Endothelial cell (in vitro differentiated cells): ENCODE measurements around the gene COQ10B. TPM values are rescaled to one million over a fixed set of nuclear protein-coding genes. Genes with fewer than 3 reads are reported as not detected.
A peak's percentile ranks its signal among the peaks of the same experiment; 100 is the strongest.

Source experiments
- DNase-seq: peaks from one replicate; pipeline ENCODE4 v3.0.0; 2021; ENCODE audit warnings: low spot score
- H3K27ac Mint-ChIP-seq: one replicate; pipeline ENCODE4 v1.8.0; 2021; ENCODE audit warnings: mixed read lengths, inconsistent platforms; ENCODE audit not compliant: unreplicated experiment
- H3K27me3 Mint-ChIP-seq: one replicate; pipeline ENCODE4 v1.8.0; 2021; ENCODE audit warnings: mild to moderate bottlenecking, moderate library complexity, mixed read lengths, inconsistent platforms; ENCODE audit not compliant: unreplicated experiment
- H3K36me3 Mint-ChIP-seq: one replicate; pipeline ENCODE4 v1.8.0; 2021; ENCODE audit warnings: mild to moderate bottlenecking, low read depth, mixed read lengths, inconsistent platforms; ENCODE audit not compliant: unreplicated experiment
- H3K4me1 Mint-ChIP-seq: one replicate; pipeline ENCODE4 v1.8.0; 2021; ENCODE audit warnings: mild to moderate bottlenecking, mixed read lengths, inconsistent platforms; ENCODE audit not compliant: unreplicated experiment
- H3K4me3 Mint-ChIP-seq: one replicate; pipeline ENCODE4 v1.8.0; 2021; ENCODE audit warnings: mild to moderate bottlenecking, mixed read lengths, inconsistent platforms; ENCODE audit not compliant: unreplicated experiment
- H3K9me3 Mint-ChIP-seq: one replicate; pipeline ENCODE4 v1.8.0; 2021; ENCODE audit warnings: mixed read lengths, inconsistent platforms; ENCODE audit not compliant: unreplicated experiment
- total RNA-seq: library from RNA; stranded (reverse); fragmentation: NEBNext Ultra II Directional; extraction: Animal tissue kit (Norgen Biotek cat#: 25700); gene quantifications from one replicate; pipeline ENCODE4 v1.2.1, GENCODE V29; 2021; ENCODE audit not compliant: unreplicated experiment
- TF ChIP-seq, protein P1 (sequence below): fragments of 200-600 bp; sonication (generic); IDR thresholded peaks from one replicate; pipeline ENCODE4 v1.5.0; 2021; ENCODE audit warnings: antibody characterized with exemption; ENCODE audit not compliant: unreplicated experiment

The COQ10B gene
- total RNA-seq, 1 donor from 2014 or later: 22.1 TPM

GRCh38 chr2:197486175-197486574, 32.8 kb downstream of the COQ10B start:
- TF ChIP-seq, protein P1, sequence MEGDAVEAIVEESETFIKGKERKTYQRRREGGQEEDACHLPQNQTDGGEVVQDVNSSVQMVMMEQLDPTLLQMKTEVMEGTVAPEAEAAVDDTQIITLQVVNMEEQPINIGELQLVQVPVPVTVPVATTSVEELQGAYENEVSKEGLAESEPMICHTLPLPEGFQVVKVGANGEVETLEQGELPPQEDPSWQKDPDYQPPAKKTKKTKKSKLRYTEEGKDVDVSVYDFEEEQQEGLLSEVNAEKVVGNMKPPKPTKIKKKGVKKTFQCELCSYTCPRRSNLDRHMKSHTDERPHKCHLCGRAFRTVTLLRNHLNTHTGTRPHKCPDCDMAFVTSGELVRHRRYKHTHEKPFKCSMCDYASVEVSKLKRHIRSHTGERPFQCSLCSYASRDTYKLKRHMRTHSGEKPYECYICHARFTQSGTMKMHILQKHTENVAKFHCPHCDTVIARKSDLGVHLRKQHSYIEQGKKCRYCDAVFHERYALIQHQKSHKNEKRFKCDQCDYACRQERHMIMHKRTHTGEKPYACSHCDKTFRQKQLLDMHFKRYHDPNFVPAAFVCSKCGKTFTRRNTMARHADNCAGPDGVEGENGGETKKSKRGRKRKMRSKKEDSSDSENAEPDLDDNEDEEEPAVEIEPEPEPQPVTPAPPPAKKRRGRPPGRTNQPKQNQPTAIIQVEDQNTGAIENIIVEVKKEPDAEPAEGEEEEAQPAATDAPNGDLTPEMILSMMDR: no peak
- no peaks in the 10 kb centered on the region for H3K4me1 Mint-ChIP-seq
- peaks cover 38% of the 10 kb centered on the region for H3K36me3 Mint-ChIP-seq
- peaks cover 2% of the 10 kb centered on the region for H3K27me3 Mint-ChIP-seq
- peak overlapping the region; percentile 78 for H3K4me3 Mint-ChIP-seq
- no peaks in the 10 kb centered on the region for H3K9me3 Mint-ChIP-seq
- no peak for DNase-seq
- no peak overlapping the region for H3K27ac Mint-ChIP-seq

DNA sequence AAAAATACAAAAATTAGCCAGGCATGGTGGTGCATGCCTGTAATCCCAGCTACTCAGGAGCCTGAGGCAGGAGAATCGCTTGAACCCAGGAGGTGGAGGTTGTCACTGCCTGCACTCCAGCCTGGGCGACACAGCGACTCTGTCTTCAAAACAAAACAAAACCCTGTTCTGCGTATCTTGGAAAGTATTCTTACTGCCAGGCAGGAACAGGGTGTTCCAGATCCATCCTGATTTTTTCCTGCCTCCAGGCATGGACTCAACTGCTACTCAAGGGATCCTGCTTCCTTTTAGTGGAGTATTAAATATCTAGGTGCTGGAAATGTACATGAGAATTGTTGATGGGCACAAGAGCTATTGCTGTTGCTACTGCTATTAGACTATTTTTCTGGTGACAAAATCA, 34.0 kb downstream of the COQ10B start:
- Mint-ChIP-seq H3K27ac (no peak overlapping the region), H3K36me3 (peaks cover 42% of the 10 kb centered on the region), H3K27me3 (peaks cover 2% of the 10 kb centered on the region), H3K4me3 (no peak overlapping the region), H3K4me1 (no peaks in the 10 kb centered on the region), H3K9me3 (no peaks in the 10 kb centered on the region)
- DNase-seq: no peak
- TF ChIP-seq, protein P1: no peak

DNA sequence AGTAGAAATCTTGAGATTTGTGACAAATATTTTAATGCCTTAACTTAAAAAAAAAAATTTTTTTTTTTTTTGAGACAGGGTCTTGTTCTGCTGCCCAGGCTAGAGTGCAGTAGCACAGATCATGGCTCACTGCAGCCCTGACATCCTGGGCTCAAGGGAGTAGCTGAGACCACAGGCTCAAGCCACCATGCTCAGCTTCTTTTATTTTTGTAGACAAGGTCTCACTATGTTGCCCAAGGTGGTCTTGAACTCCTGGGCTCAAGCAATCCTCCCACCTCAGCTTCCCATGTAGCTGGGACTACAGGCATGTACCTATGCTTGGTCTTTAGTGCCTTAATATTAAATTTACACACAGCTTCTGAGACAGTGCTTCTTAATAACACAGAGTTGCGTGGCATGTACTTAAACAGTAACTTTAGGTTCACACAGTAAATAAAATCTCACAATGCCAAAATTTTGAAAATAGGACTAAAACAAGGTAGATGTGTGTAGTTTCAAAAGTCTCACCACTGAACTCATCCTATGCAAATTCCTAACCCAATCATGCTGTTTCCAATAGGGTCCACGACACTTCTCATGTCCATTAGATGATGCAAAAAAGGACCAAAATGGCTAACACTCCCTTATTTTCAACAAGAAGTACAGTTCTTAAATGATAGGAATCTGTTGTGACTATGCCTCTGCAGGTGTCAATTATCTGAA, 42.2 kb downstream of the COQ10B start:
- Mint-ChIP-seq H3K36me3 (peaks cover 28% of the 10 kb centered on the region), H3K27me3 (peaks cover 9% of the 10 kb centered on the region), H3K4me1 (peaks cover 14% of the 10 kb centered on the region), H3K9me3 (no peaks in the 10 kb centered on the region), H3K4me3 (no peak overlapping the region), H3K27ac (no peak overlapping the region)
- TF ChIP-seq, protein P1: no peak
- DNase-seq: no peak

- H3K9me3 Mint-ChIP-seq: no peaks in the 10 kb centered on the region
- no peak overlapping the region for H3K27ac Mint-ChIP-seq
- peaks cover 9% of the 10 kb centered on the region for H3K27me3 Mint-ChIP-seq
- DNase-seq: no peak
- TF ChIP-seq, protein P1: no peak
- peaks cover 24% of the 10 kb centered on the region for H3K36me3 Mint-ChIP-seq
- peaks cover 20% of the 10 kb centered on the region for H3K4me1 Mint-ChIP-seq
- H3K4me3 Mint-ChIP-seq: peak overlapping the region; percentile 34
Observed at GRCh38 chr2:197496695-197497094, 43.3 kb downstream of the COQ10B start.

DNA sequence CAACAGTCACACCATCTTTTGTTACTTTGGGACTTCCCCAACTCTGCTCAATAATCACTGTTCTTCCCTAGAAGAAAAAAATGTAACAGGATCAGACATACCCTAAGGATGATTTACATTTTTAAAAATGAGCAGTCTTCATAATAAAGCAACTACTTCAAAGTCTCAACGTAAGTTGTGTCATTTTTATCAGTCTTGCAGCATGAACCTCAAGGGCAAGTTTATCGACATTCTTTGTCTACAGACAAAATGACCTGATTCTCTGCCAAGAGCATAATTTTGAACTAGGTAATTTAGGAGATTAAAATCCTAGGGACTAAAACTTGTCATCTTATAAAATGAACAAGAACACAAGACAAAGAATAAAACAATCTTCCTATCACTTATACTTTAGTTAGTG, 44.0 kb downstream of the COQ10B start:
- H3K4me1 Mint-ChIP-seq: peaks cover 26% of the 10 kb centered on the region

More for the DNA sequence above, 44.0 kb downstream of the COQ10B start:
- TF ChIP-seq, protein P1: no peak
- peaks cover 9% of the 10 kb centered on the region for H3K27me3 Mint-ChIP-seq
- no peak overlapping the region for H3K27ac Mint-ChIP-seq
- peaks cover 24% of the 10 kb centered on the region for H3K36me3 Mint-ChIP-seq
- H3K9me3 Mint-ChIP-seq: no peaks in the 10 kb centered on the region
- no peak for DNase-seq
- peak overlapping the region; percentile 34 for H3K4me3 Mint-ChIP-seq
